ENCODE data around the gene PALM3. TPM values are rescaled to one million over a fixed set of nuclear protein-coding genes. Genes with fewer than 3 reads are reported as not detected.
A peak's percentile ranks its signal among the peaks of the same experiment; 100 is the strongest.
"Not testable (repeated sequence)": the region's sequence is repeated elsewhere in the genome, so short reads cannot be mapped to it uniquely, and the experiment has no call there.

Gene PALM3
- total and polyA plus RNA-seq, 4 donors, result 1.7 to 27.3 (median 15.4) TPM

DNA sequence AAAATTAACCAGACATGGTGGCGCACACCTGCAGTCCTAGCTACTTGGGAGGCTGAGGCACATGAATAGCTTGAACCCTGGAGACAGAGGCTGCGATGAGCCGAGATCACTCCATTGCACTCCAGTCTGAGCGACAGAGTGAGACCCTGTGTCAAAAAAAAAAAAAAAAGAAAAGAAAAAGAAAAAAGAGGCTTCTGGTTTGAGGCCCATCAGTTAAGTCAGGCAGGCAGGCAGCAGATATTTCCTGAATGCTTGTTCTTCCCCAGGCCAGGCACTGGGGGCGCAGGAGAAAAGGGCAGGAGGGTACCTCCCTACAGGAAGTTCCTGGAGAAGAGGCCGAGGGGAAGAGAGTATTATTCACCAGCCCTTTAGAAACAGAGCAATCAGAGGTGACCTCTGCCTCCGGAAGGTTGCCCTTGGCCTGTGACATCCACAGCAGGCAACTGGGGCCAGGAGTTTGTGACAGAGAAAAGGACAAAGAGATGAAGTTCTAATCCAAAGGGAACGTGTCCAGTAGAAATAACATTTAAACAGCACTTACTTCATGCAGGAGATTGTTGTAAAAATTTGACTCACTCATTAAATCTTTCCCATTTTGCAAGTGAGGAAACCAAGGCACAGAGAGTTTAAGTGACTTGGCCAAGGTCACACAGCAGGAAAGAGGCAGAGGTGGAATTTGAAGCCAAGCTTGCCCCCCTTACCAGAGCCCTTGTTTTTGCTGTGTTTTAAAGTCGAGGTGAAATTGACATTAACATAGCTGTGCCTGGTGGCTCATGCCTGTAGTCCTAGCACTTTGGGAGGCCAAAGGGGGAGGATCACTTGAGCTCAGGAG, 38.3 kb downstream of the PALM3 start:
- peaks cover 4% of the 10 kb centered on the region for H3K27me3 ChIP-seq (ENCODE audit: control insufficient read depth, insufficient read depth, low read length)
- H3K9me3 ChIP-seq (ENCODE audit: control insufficient read depth, insufficient read depth, low read length), result no peaks in the 10 kb centered on the region
- H3K4me1 ChIP-seq (ENCODE audit: control insufficient read depth, insufficient read depth, low read length), result peaks cover 3% of the 10 kb centered on the region
- no peaks in the 10 kb centered on the region for H3K36me3 ChIP-seq (ENCODE audit: control insufficient read depth, insufficient read depth, low read length)
- no peak overlapping the region for H3K27ac ChIP-seq (ENCODE audit: low read depth, low read length)
- H3K4me3 ChIP-seq (ENCODE audit: low read depth, low read length), result no peak overlapping the region
- peak in 1 of 6 donors; percentile 25 for DNase-seq (ENCODE audit: low read depth in 4 of 6, low spot score in 6 of 6)
- 59% methylated on average over 6 of the region's 9 CpGs for WGBS (ENCODE audit: insufficient coverage)

DNA sequence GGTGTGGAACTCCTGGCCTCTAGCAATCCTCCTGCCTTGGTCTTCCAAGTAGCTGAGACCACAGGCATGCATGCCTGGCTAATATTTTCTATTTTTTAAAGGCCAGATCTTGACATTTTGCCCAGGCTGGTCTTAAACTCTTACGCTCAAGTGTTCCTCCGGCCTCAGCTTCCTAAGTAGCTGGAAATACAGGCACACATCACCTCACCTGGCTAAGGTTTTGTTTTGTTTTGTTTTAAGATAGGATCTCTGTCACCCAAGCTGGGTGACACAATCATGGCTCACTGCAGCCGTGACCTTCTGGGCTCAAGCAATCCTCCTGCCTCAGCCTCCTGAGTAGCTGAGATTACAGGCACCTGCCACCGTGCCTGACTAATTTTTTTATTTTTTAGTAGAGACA, 39.4 kb downstream of the PALM3 start:
- H3K27me3 ChIP-seq (ENCODE audit: control insufficient read depth, insufficient read depth, low read length), result no peaks in the 10 kb centered on the region
- no peak for DNase-seq (ENCODE audit: low read depth in 4 of 6, low spot score in 6 of 6)
- H3K9me3 ChIP-seq (ENCODE audit: control insufficient read depth, insufficient read depth, low read length), result no peaks in the 10 kb centered on the region
- no peak overlapping the region for H3K4me3 ChIP-seq (ENCODE audit: low read depth, low read length)
- H3K27ac ChIP-seq (ENCODE audit: low read depth, low read length), result no peak overlapping the region
- no peaks in the 10 kb centered on the region for H3K36me3 ChIP-seq (ENCODE audit: control insufficient read depth, insufficient read depth, low read length)
- H3K4me1 ChIP-seq (ENCODE audit: control insufficient read depth, insufficient read depth, low read length), result peaks cover 3% of the 10 kb centered on the region
- WGBS (ENCODE audit: insufficient coverage), result 91% methylated on average over 3 of the region's 4 CpGs

DNA sequence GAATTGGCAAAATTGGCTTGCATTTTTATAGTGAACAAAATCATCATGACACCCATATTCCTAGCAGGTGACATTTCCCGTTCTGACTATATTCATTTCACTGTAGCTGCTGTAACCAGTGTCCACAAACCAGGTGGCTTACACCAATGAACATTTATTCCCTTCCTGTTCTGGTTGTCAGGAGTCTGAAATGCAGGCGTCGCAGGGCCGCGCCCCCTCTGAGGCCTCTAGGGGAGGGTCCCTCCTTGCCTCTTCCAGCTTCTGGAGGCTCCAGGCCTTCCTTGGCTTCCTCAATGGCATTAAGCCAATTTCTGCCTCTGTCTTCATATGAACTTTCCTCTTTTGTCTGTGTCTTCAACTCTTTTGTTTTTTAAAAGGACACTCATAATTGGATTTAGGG, 40.4 kb downstream of the PALM3 start:
- no peak overlapping the region for H3K27ac ChIP-seq (ENCODE audit: low read depth, low read length)
- H3K4me3 ChIP-seq (ENCODE audit: low read depth, low read length), result no peak overlapping the region
- H3K36me3 ChIP-seq (ENCODE audit: control insufficient read depth, insufficient read depth, low read length), result no peaks in the 10 kb centered on the region
- no peaks in the 10 kb centered on the region for H3K27me3 ChIP-seq (ENCODE audit: control insufficient read depth, insufficient read depth, low read length)
- no peaks in the 10 kb centered on the region for H3K9me3 ChIP-seq (ENCODE audit: control insufficient read depth, insufficient read depth, low read length)
- peak in 1 of 6 donors; percentile 26 for DNase-seq (ENCODE audit: low read depth in 4 of 6, low spot score in 6 of 6)
- WGBS (ENCODE audit: insufficient coverage), result 80% methylated on average over 4 of the region's 5 CpGs
- peaks cover 3% of the 10 kb centered on the region for H3K4me1 ChIP-seq (ENCODE audit: control insufficient read depth, insufficient read depth, low read length)

DNA sequence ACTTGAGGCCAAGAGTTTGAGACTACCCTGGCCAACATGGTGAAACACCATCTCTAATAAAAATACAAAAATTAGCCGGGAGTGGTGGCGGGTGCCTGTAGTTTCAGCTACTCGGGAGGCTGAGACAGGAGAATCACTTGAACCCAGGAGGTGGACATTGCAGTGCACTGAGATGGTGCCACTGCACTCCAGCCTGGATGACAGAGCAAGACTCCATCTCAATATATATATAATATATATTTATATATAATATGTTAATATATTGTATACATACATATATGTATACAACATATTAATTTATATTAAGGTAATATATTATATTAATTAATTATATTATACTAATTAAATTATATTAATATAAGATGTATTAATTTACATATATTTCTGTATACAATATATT, 42.1 kb downstream of the PALM3 start:
- H3K4me1 ChIP-seq (ENCODE audit: control insufficient read depth, insufficient read depth, low read length); H3K9me3 ChIP-seq (ENCODE audit: control insufficient read depth, insufficient read depth, low read length); H3K27me3 ChIP-seq (ENCODE audit: control insufficient read depth, insufficient read depth, low read length); H3K36me3 ChIP-seq (ENCODE audit: control insufficient read depth, insufficient read depth, low read length); H3K27ac ChIP-seq (ENCODE audit: low read depth, low read length); H3K4me3 ChIP-seq (ENCODE audit: low read depth, low read length); DNase-seq (ENCODE audit: low read depth in 4 of 6, low spot score in 6 of 6): not testable (repeated sequence)
- WGBS (ENCODE audit: insufficient coverage), result no CpG with 5 or more reads among the region's 3 CpGs

DNA sequence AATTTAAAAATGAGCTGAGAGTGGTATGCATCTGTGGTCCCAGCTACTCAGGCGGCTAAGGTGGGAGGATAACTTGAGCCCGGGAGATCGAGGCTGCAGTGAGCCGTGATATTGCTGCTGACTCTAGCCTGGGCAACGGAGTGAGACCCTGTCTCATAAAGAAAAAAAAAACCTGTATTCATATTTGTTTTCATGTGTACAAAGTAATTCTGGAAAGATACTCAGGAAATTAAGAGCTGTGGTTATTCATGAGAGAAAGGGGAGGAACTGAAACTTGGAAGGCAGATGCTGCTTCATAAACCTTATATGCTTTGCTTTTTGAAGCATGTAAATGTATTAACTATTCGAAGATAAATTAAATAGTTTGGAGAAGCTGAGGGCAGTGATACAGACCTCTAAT, 42.8 kb downstream of the PALM3 start:
- H3K27ac ChIP-seq (ENCODE audit: low read depth, low read length), result no peak overlapping the region
- no peaks in the 10 kb centered on the region for H3K27me3 ChIP-seq (ENCODE audit: control insufficient read depth, insufficient read depth, low read length)
- peaks cover 3% of the 10 kb centered on the region for H3K4me1 ChIP-seq (ENCODE audit: control insufficient read depth, insufficient read depth, low read length)
- DNase-seq (ENCODE audit: low read depth in 4 of 6, low spot score in 6 of 6), result no peak
- no peaks in the 10 kb centered on the region for H3K36me3 ChIP-seq (ENCODE audit: control insufficient read depth, insufficient read depth, low read length)
- no peak overlapping the region for H3K4me3 ChIP-seq (ENCODE audit: low read depth, low read length)
- H3K9me3 ChIP-seq (ENCODE audit: control insufficient read depth, insufficient read depth, low read length), result no peaks in the 10 kb centered on the region
- no CpG with 5 or more reads among the region's 6 CpGs for WGBS (ENCODE audit: insufficient coverage)

DNA sequence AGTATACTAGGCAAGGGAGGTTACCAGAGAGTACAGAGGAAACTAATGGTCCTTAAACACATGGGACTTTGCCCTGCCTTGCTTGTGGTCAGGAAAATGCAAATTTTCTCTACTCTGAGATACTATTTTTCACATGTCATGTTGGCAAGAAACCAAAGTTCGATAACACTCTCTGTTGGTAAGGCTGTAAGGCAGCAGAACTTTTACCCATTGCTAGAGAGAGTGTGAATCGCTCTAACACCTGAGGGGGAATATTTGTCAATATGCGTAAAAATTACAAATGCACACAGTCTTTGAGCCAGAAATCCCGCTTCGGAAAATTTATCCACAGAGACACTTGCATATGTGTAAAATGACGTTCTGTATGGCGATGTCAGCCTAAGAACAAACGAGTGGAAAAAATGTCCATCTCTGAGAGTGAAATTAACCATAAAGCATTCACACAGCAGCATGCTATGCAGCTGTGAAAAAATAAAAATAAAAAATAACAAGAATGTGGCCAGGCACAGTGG, 46.3 kb downstream of the PALM3 start:
- Histone ChIP-seq H3K4me1 (ENCODE audit: control insufficient read depth, insufficient read depth, low read length) (no peaks in the 10 kb centered on the region), H3K9me3 (ENCODE audit: control insufficient read depth, insufficient read depth, low read length) (no peaks in the 10 kb centered on the region), H3K4me3 (ENCODE audit: low read depth, low read length) (no peak overlapping the region), H3K27ac (ENCODE audit: low read depth, low read length) (no peak overlapping the region), H3K27me3 (ENCODE audit: control insufficient read depth, insufficient read depth, low read length) (no peaks in the 10 kb centered on the region), H3K36me3 (ENCODE audit: control insufficient read depth, insufficient read depth, low read length) (no peaks in the 10 kb centered on the region)
- no peak for DNase-seq (ENCODE audit: low read depth in 4 of 6, low spot score in 6 of 6)
- 20% methylated on average over 1 of the region's 8 CpGs for WGBS (ENCODE audit: insufficient coverage)

DNA sequence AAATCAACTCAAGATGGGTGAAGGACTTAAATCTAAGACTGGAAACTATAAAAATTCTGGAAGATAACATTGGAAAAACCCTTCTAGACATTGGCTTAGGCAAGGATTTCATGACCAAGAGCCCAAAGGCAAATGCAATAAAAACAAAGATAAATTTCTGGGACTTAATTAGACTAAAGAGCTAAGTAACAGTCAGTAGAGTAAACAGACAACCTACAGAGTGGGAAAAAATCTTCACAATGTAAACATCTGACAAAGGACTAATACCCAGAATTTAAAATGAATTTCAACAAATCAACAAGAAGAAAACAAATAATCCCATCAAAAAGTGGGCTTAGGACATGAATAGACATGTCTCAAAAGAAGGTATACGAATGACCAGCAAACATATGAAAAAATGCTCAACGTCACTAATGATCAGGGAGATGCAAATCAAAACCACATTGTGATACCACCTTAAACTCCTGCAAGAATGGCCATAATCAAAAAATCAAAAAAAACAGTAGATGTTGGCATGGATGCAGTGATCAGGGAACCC, 49.4 kb downstream of the PALM3 start:
- Histone ChIP-seq H3K36me3 (ENCODE audit: control insufficient read depth, insufficient read depth, low read length) (no peaks in the 10 kb centered on the region), H3K9me3 (ENCODE audit: control insufficient read depth, insufficient read depth, low read length) (no peaks in the 10 kb centered on the region), H3K27me3 (ENCODE audit: control insufficient read depth, insufficient read depth, low read length) (no peaks in the 10 kb centered on the region), H3K4me3 (ENCODE audit: low read depth, low read length) (no peak overlapping the region), H3K27ac (ENCODE audit: low read depth, low read length) (no peak overlapping the region), H3K4me1 (ENCODE audit: control insufficient read depth, insufficient read depth, low read length) (no peaks in the 10 kb centered on the region)
- no CpG with 5 or more reads among the region's 2 CpGs for WGBS (ENCODE audit: insufficient coverage)
- DNase-seq (ENCODE audit: low read depth in 4 of 6, low spot score in 6 of 6), result no peak

DNA sequence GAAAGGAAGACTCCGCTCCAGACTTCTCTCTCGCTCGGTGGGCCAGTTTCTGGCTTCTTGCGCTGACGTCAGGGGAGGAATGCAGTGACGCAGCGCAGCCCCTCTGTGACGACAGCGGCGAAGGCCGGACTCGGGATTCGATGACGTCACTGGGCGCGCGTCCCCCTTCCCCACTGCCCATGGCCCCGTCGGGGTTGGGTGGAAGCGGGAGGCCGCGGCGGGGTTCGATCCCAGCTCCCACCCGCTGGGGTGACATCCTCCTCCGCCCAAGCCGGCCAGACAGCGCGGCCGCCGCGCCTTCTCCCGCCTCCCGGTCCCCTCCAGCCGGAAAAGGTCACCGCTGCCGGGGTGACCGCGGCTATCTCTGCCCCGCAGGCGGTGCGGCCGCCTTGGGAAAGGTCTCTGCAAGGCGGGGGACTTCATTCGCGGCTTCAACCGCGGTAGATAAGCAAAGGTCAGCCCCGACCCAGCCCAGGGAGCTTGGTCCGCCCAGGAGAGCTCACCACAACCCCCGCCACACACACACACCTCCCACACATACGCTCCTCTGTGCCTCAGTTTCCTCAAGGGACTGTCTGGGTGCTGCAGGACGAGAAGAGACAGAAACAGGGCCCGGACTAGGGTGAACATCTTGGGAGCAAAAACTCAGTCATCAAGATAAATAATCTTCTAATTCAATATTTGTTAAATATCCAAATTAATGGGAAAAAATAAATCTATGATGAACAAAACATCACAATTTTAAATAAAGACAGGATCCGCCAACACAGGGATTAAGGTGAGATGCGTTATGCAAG, 54.9 kb downstream of the PALM3 start:
- no peaks in the 10 kb centered on the region for H3K27me3 ChIP-seq (ENCODE audit: control insufficient read depth, insufficient read depth, low read length)
- no peak for DNase-seq (ENCODE audit: low read depth in 4 of 6, low spot score in 6 of 6)
- under 1% methylated on average over 50 of the region's 56 CpGs for WGBS (ENCODE audit: insufficient coverage)
- H3K27ac ChIP-seq (ENCODE audit: low read depth, low read length), result peak overlapping the region; percentile 99
- peaks cover 25% of the 10 kb centered on the region for H3K4me1 ChIP-seq (ENCODE audit: control insufficient read depth, insufficient read depth, low read length)
- H3K9me3 ChIP-seq (ENCODE audit: control insufficient read depth, insufficient read depth, low read length), result no peaks in the 10 kb centered on the region
- H3K4me3 ChIP-seq (ENCODE audit: low read depth, low read length), result peak overlapping the region; percentile 84
- H3K36me3 ChIP-seq (ENCODE audit: control insufficient read depth, insufficient read depth, low read length), result no peaks in the 10 kb centered on the region

DNA sequence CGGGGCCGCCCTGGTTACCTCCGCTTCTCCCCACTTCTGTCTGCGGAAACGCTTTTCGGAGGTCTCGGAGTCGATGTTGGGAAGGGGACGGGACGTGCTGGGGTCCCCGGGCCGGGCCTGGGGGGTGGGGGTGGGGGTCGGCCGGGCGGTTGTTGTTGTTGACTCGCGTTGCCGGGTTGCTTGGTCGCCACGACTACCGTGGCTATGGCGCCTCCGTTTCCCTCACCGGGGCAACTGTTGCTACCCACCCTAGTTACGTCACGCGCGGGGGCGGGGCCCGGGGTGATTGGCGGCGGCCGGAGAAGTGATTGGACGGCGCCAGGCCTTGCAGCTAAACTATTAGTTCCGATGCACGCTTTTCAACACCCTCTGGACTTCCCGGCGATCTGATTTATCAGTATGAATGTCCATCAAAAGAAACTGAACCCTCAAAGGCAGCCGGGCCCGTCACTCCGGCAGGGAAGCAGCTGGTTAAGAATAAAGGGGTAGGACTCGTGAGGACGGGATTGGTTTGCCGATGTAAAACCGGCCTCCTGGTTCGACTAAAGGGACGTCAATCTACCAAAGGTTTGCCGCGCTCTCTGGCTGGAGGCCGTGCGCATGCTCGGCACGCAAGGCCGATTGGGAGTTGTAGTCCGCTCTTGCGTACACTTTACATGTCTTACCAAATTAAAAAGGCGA, 55.7 kb downstream of the PALM3 start, which contains the start of gene RFX1:
RFX1 (minus strand) TSS at position 236 of the 681 bp plus-strand sequence. CDS start 12,477 bp downstream, outside the sequence.
- peak; percentile 97 to 100 (median 98) for DNase-seq (ENCODE audit: low read depth in 4 of 6, low spot score in 6 of 6)
- Histone ChIP-seq H3K36me3 (ENCODE audit: control insufficient read depth, insufficient read depth, low read length) (no peaks in the 10 kb centered on the region), H3K4me3 (ENCODE audit: low read depth, low read length) (peak within 1 kb of the TSS; percentile 84), H3K9me3 (ENCODE audit: control insufficient read depth, insufficient read depth, low read length) (no peaks in the 10 kb centered on the region), H3K27ac (ENCODE audit: low read depth, low read length) (peak within 1 kb of the TSS; percentile 99), H3K4me1 (ENCODE audit: control insufficient read depth, insufficient read depth, low read length) (peaks cover 28% of the 10 kb centered on the region), H3K27me3 (ENCODE audit: control insufficient read depth, insufficient read depth, low read length) (no peaks in the 10 kb centered on the region)
- WGBS (ENCODE audit: insufficient coverage), result under 1% methylated on average over 55 of the region's 58 CpGs

All from spinal cord (tissue), 10 donors.